ENCODE data around the gene TNNI2.

- TF ChIP-seq CTCF (IDR thresholded peaks at IDR 0.05; ENCODE audit: poor library complexity, severe bottlenecking) (no peak), POLR2AphosphoS5 (IDR thresholded peaks at IDR 0.05) (no peak)
Observed at GRCh38 chr11:1838077-1838425, 730 bp upstream of the TNNI2 start.
